WERI-Rb-1 (cell line): ENCODE measurements around the gene KRTAP20-4.

ENCODE experiments used
- DNase-seq: peaks from one replicate; pipeline ENCODE4 v3.0.0-alpha.2; 2020
- H3K27ac ChIP-seq: fragments of 250-450 bp; sonication (Bioruptor Pico); 2 replicates; pipeline ENCODE4 v1.5.1; 2020; ENCODE audit warnings: mild to moderate bottlenecking, moderate library complexity
- H3K27me3 ChIP-seq: fragments of 250-450 bp; sonication (Bioruptor Pico); 2 replicates; pipeline ENCODE4 v1.5.1; 2021; ENCODE audit warnings: mild to moderate bottlenecking, low read depth, moderate library complexity; ENCODE audit not compliant: insufficient read depth, severe bottlenecking
- H3K36me3 ChIP-seq: fragments of 250-450 bp; sonication (Bioruptor Pico); 2 replicates; pipeline ENCODE4 v1.5.1; 2020; ENCODE audit warnings: mild to moderate bottlenecking, moderate library complexity
- H3K4me3 ChIP-seq: 2 replicates; pipeline ENCODE4 v1.5.1; 2011; ENCODE audit warnings: low read depth, mild to moderate bottlenecking, control low read depth, low read length
- H3K9me3 ChIP-seq: fragments of 250-450 bp; sonication (Bioruptor Pico); 2 replicates; pipeline ENCODE4 v1.5.1; 2021; ENCODE audit warnings: mild to moderate bottlenecking, moderate library complexity; ENCODE audit not compliant: severe bottlenecking
- CTCF ChIP-seq: IDR thresholded peaks from 2 replicates; pipeline ENCODE4 v1.5.1; 2011; ENCODE audit warnings: low read depth, mild to moderate bottlenecking, control low read depth, inconsistent platforms, low read length

Gene KRTAP20-4

GRCh38 chr21:30592140-30592539, 28.3 kb upstream of the KRTAP20-4 start, which contains the start of gene KRTAP6-3:
Gene KRTAP6-3, plus strand, starts transcription at chr21:30592440. Its CDS starts 6 bp downstream, at chr21:30592446.
- no peak for DNase-seq
- Histone ChIP-seq H3K9me3 (no peaks in the 10 kb centered on the region), H3K4me3 (no peak within 1 kb of the TSS), H3K27ac (no peak within 1 kb of the TSS), H3K27me3 (peaks cover 52% of the 10 kb centered on the region), H3K36me3 (no peaks in the 10 kb centered on the region)
- no peak for TF ChIP-seq CTCF

GRCh38 chr21:30598802-30599201, 21.6 kb upstream of the KRTAP20-4 start, which contains the start of gene KRTAP6-2:
Gene KRTAP6-2, minus strand, starts transcription at chr21:30598902. Its CDS starts 28 bp downstream, at chr21:30598874.
- no peak within 1 kb of the TSS for H3K4me3 ChIP-seq
- TF ChIP-seq CTCF, result no peak

GRCh38 chr21:30600787-30601186, 19.6 kb upstream of the KRTAP20-4 start, which contains the start of gene KRTAP22-1:
Gene KRTAP22-1, plus strand, starts transcription at chr21:30601087.
- H3K27me3 ChIP-seq, result peaks cover 72% of the 10 kb centered on the region
- no peak within 1 kb of the TSS for H3K27ac ChIP-seq
- no peak for TF ChIP-seq CTCF
- no peaks in the 10 kb centered on the region for H3K36me3 ChIP-seq
- no peaks in the 10 kb centered on the region for H3K9me3 ChIP-seq
- DNase-seq, result no peak
- H3K4me3 ChIP-seq, result no peak within 1 kb of the TSS

More at GRCh38 chr21:30598802-30599201, 21.6 kb upstream of the KRTAP20-4 start, which contains the start of gene KRTAP6-2:
- Histone ChIP-seq H3K9me3 (no peaks in the 10 kb centered on the region), H3K36me3 (no peaks in the 10 kb centered on the region), H3K27ac (no peak within 1 kb of the TSS), H3K27me3 (peaks cover 72% of the 10 kb centered on the region)
- DNase-seq, result no peak

GRCh38 chr21:30605968-30606367, 14.5 kb upstream of the KRTAP20-4 start:
- H3K27ac ChIP-seq, result no peak overlapping the region
- no peak overlapping the region for H3K4me3 ChIP-seq
- H3K36me3 ChIP-seq, result no peaks in the 10 kb centered on the region
- TF ChIP-seq CTCF, result no peak
- peaks cover 50% of the 10 kb centered on the region for H3K27me3 ChIP-seq
- H3K9me3 ChIP-seq, result no peaks in the 10 kb centered on the region
- no peak for DNase-seq

- Histone ChIP-seq H3K27me3 (peaks cover 49% of the 10 kb centered on the region), H3K36me3 (no peaks in the 10 kb centered on the region), H3K9me3 (no peaks in the 10 kb centered on the region), H3K27ac (no peak overlapping the region), H3K4me3 (no peak overlapping the region)
- DNase-seq, result no peak
- no peak for TF ChIP-seq CTCF
These were observed 8.3 kb upstream of the KRTAP20-4 start for GRCh38 chr21:30612132-30612531.

- TF ChIP-seq CTCF, result no peak
These were observed 6.6 kb upstream of the KRTAP20-4 start, which contains the start of gene KRTAP6-1 for GRCh38 chr21:30613836-30614235. Gene KRTAP6-1, minus strand, starts transcription at chr21:30613930. Its CDS starts 26 bp downstream, at chr21:30613904.

More at GRCh38 chr21:30613836-30614235, 6.6 kb upstream of the KRTAP20-4 start, which contains the start of gene KRTAP6-1:
- H3K36me3 ChIP-seq, result no peaks in the 10 kb centered on the region
- peaks cover 51% of the 10 kb centered on the region for H3K27me3 ChIP-seq
- H3K9me3 ChIP-seq, result no peaks in the 10 kb centered on the region
- H3K4me3 ChIP-seq, result no peak within 1 kb of the TSS
- no peak for DNase-seq
- H3K27ac ChIP-seq, result no peak within 1 kb of the TSS
